HepG2 (cell line): ENCODE results near the gene SHANK2. TPM values are rescaled to one million over a fixed set of nuclear protein-coding genes. Genes with fewer than 3 reads are reported as not detected.
A peak's percentile ranks its signal among the peaks of the same experiment; 100 is the strongest.

Experiments used
- BATF2 ChIP-seq: sonication (generic); formaldehyde crosslinking; IDR thresholded peaks from 2 replicates; pipeline ENCODE4 v1.8.0; 2022; ENCODE audit warnings: mild to moderate bottlenecking, missing genetic modification reagents, moderate library complexity
- CBX5 ChIP-seq: sonication (generic); formaldehyde crosslinking; IDR thresholded peaks from 2 replicates; pipeline ENCODE4 v1.4.0; 2020; ENCODE audit warnings: missing genetic modification reagents, borderline replicate concordance
- CERS6 ChIP-seq: sonication (generic); formaldehyde crosslinking; IDR thresholded peaks from 2 replicates; pipeline ENCODE4 v1.5.0; 2020; ENCODE audit warnings: missing genetic modification reagents
- GPBP1L1 ChIP-seq: sonication (generic); formaldehyde crosslinking; IDR thresholded peaks from 2 replicates; pipeline ENCODE4 v1.5.0; 2020; ENCODE audit warnings: mild to moderate bottlenecking, missing genetic modification reagents
- KDM2A ChIP-seq: sonication (generic); formaldehyde crosslinking; IDR thresholded peaks from 2 replicates; pipeline ENCODE4 v1.4.0; 2020; ENCODE audit warnings: low read depth, missing genetic modification reagents, borderline replicate concordance
- KLF9 ChIP-seq: IDR thresholded peaks from 2 replicates; pipeline ENCODE4 v1.6.1; 2016; ENCODE audit warnings: low read depth
- MXI1 ChIP-seq: IDR thresholded peaks from 3 replicates; pipeline ENCODE4 v1.6.1; 2012; ENCODE audit warnings: low read depth, low read length, inconsistent platforms, borderline replicate concordance
- NPAS2 ChIP-seq: sonication (generic); formaldehyde crosslinking; IDR thresholded peaks from 2 replicates; pipeline ENCODE4 v1.8.0; 2022; ENCODE audit warnings: mild to moderate bottlenecking, missing genetic modification reagents, borderline replicate concordance
- PHF20 ChIP-seq: sonication (generic); formaldehyde crosslinking; IDR thresholded peaks from 2 replicates; pipeline ENCODE4 v1.5.0; 2020; ENCODE audit warnings: mild to moderate bottlenecking, missing genetic modification reagents
- SALL1 ChIP-seq: sonication (generic); formaldehyde crosslinking; IDR thresholded peaks from 2 replicates; pipeline ENCODE4 v1.8.0; 2022; ENCODE audit warnings: mild to moderate bottlenecking, missing genetic modification reagents
- XRCC5 ChIP-seq: fragments of 200-400 bp; formaldehyde crosslinking; optimal IDR thresholded peaks from 2 replicates; pipeline ENCODE3; 2017; ENCODE audit warnings: mild to moderate bottlenecking, low read length
- ZBTB43 ChIP-seq: sonication (generic); formaldehyde crosslinking; conservative IDR thresholded peaks from 2 replicates; pipeline ENCODE4 v1.4.0; 2020; ENCODE audit warnings: missing genetic modification reagents
- ZFP36L1 ChIP-seq: sonication (generic); formaldehyde crosslinking; IDR thresholded peaks from 2 replicates; pipeline ENCODE4 v1.8.0; 2022; ENCODE audit warnings: mild to moderate bottlenecking, missing genetic modification reagents, moderate library complexity
- ZFP41 ChIP-seq: sonication (generic); formaldehyde crosslinking; IDR thresholded peaks from 2 replicates; pipeline ENCODE4 v1.4.0; 2020; ENCODE audit warnings: mild to moderate bottlenecking, missing genetic modification reagents, borderline replicate concordance
- ZMYM2 ChIP-seq: sonication (generic); formaldehyde crosslinking; IDR thresholded peaks from 2 replicates; pipeline ENCODE4 v1.8.0; 2022; ENCODE audit warnings: mild to moderate bottlenecking, missing genetic modification reagents
- ZNF331 ChIP-seq: sonication (generic); formaldehyde crosslinking; IDR thresholded peaks from 2 replicates; pipeline ENCODE4 v1.4.0; 2020; ENCODE audit warnings: missing genetic modification reagents
- ZNF510 ChIP-seq: sonication (generic); formaldehyde crosslinking; IDR thresholded peaks from 2 replicates; pipeline ENCODE4 v1.4.0; 2020; ENCODE audit warnings: low read depth, mild to moderate bottlenecking, missing genetic modification reagents
- ZNF512 ChIP-seq: sonication (generic); formaldehyde crosslinking; IDR thresholded peaks from 2 replicates; pipeline ENCODE4 v1.4.0; 2020; ENCODE audit warnings: mild to moderate bottlenecking, missing genetic modification reagents
- ZNF547 ChIP-seq: sonication (generic); formaldehyde crosslinking; IDR thresholded peaks from 2 replicates; pipeline ENCODE4 v1.5.1; 2020; ENCODE audit warnings: mild to moderate bottlenecking, missing genetic modification reagents
- ZNF574 ChIP-seq: sonication (generic); formaldehyde crosslinking; IDR thresholded peaks from 2 replicates; pipeline ENCODE4 v1.4.0; 2020; ENCODE audit warnings: missing genetic modification reagents
- ZNF720 ChIP-seq: sonication (generic); formaldehyde crosslinking; IDR thresholded peaks from 2 replicates; pipeline ENCODE4 v1.4.0; 2020; ENCODE audit warnings: missing genetic modification reagents
- polyA plus RNA-seq, 8 experiments: library from polyadenylated mRNA; depleted of rRNA in 3 of 8; stranded (reverse) in 7 of 8; unstranded in 1 of 8; fragments of >200 nt; fragmentation: Illumina TruSeq in 4 of 8; extraction: Trizol in 4 of 8; gene quantifications; 2 replicates each; pipeline versions ENCODE4 v1.2.1 to v1.2.3, GENCODE V29; 2011 to 2016; ENCODE audit warnings: low read depth in 4 of 8, missing spikeins in 1 of 8, mixed read lengths in 1 of 8; ENCODE audit not compliant: insufficient read depth in 1 of 8
- total RNA-seq, 5 experiments: library from RNA; depleted of rRNA; stranded (reverse); fragments of >200 nt; fragmentation: Illumina TruSeq; extraction: Trizol; gene quantifications; 2 replicates each; pipeline ENCODE4 v1.2.3, GENCODE V29; 2016; ENCODE audit warnings: low read depth in 1 of 5

The SHANK2 gene
- total and polyA plus RNA-seq, 2 of the 13 experiments (the other 11 are each of a cell fraction or from before 2014, with no cell fraction given): 10.2 to 13.0 TPM

- TF ChIP-seq ZNF720 (CRISPR knock-in tag) (no peak), GPBP1L1 (CRISPR knock-in tag) (no peak), ZNF331 (peak; percentile 80; the same call in 1 of the 2 replicates), KLF9 (no peak), SALL1 (CRISPR knock-in tag) (peak; percentile 94), ZNF574 (CRISPR knock-in tag) (peak; percentile 81), CERS6 (CRISPR knock-in tag) (no peak), XRCC5 (peak; percentile 74), ZNF510 (no peak), BATF2 (CRISPR knock-in tag) (no peak), ZFP36L1 (CRISPR knock-in tag) (peak; percentile 63; the same call in 1 of the 2 replicates), ZFP41 (CRISPR knock-in tag) (no peak), ZMYM2 (CRISPR knock-in tag) (no peak), KDM2A (peak; percentile 74), PHF20 (CRISPR knock-in tag) (peak; percentile 41; the same call in 1 of the 2 replicates), ZNF512 (no peak), NPAS2 (CRISPR knock-in tag) (no peak), CBX5 (CRISPR knock-in tag) (peak; percentile 65; the same call in 1 of the 2 replicates), ZNF547 (CRISPR knock-in tag) (no peak), ZBTB43 (CRISPR knock-in tag) (peak; percentile 76), MXI1 (no peak; the same call in 2 of the 3 replicates)
Observed at GRCh38 chr11:71240865-71241691, 11.3 kb downstream of the SHANK2 start (continued).
